Fibroblast of skin of back (primary cell): ENCODE results near the gene SFXN5.
"Not testable (repeated sequence)": the region's sequence is repeated elsewhere in the genome, so short reads cannot be mapped to it uniquely, and the experiment has no call there.

ENCODE experiments used
- DNase-seq: peaks from one replicate; pipeline ENCODE4 v3.0.0-alpha.2; 2013

Gene SFXN5

GRCh38 chr2:72920318-72921087, 151.0 kb downstream of the SFXN5 start:
- peak; percentile 34 for DNase-seq

- DNase-seq: no peak
These were observed 151.8 kb downstream of the SFXN5 start for GRCh38 chr2:72919414-72920317.

- no peak for DNase-seq
These were observed 153.5 kb downstream of the SFXN5 start for GRCh38 chr2:72917877-72918553.

GRCh38 chr2:72917138-72917876, 154.2 kb downstream of the SFXN5 start, which contains the start of gene EMX1:
TSS of gene EMX1 (plus strand) at chr2:72917519. CDS start at chr2:72917853, 334 bp downstream.
- no peak for DNase-seq

- DNase-seq: no peak
These were observed 154.8 kb downstream of the SFXN5 start for GRCh38 chr2:72916743-72917137.

- no peak for DNase-seq
These were observed 155.4 kb downstream of the SFXN5 start for GRCh38 chr2:72915907-72916742.

GRCh38 chr2:72915320-72915906, 156.1 kb downstream of the SFXN5 start:
- no peak for DNase-seq

GRCh38 chr2:72914589-72915319, 156.8 kb downstream of the SFXN5 start:
- no peak for DNase-seq

GRCh38 chr2:72914206-72914559, 157.3 kb downstream of the SFXN5 start:
- DNase-seq: no peak

GRCh38 chr2:72913486-72914205, 157.9 kb downstream of the SFXN5 start:
- DNase-seq: no peak

GRCh38 chr2:72911256-72911655, 160.3 kb downstream of the SFXN5 start:
- no peak for DNase-seq

- DNase-seq: no peak
These were observed 162.8 kb downstream of the SFXN5 start for GRCh38 chr2:72908741-72909140.

- not testable (repeated sequence) for DNase-seq
These were observed 164.1 kb downstream of the SFXN5 start for GRCh38 chr2:72907369-72907768.

- DNase-seq: no peak
These were observed 170.1 kb downstream of the SFXN5 start for GRCh38 chr2:72901426-72901825.

- no peak for DNase-seq
These were observed 171.2 kb downstream of the SFXN5 start for GRCh38 chr2:72900191-72900825.

GRCh38 chr2:72898585-72898906, 173.0 kb downstream of the SFXN5 start:
- no peak for DNase-seq

GRCh38 chr2:72897785-72898584, 173.5 kb downstream of the SFXN5 start:
- DNase-seq: no peak

- peak; percentile 29 for DNase-seq
These were observed 175.1 kb downstream of the SFXN5 start for GRCh38 chr2:72896446-72896845.
